NCI-H2171 treated with DMSO at 0.1 percent for 48 hours (cell line): ENCODE results near the gene MS4A4E.
"Not testable (repeated sequence)": the region's sequence is repeated elsewhere in the genome, so short reads cannot be mapped to it uniquely, and the experiment has no call there.

Source experiments
- DNase-seq: peaks from one replicate; lab custom pipeline; 2025; lab: John Stamatoyannopoulos, UW

Gene MS4A4E

GRCh38 chr11:60175860-60176275 lies 67.1 kb downstream of the MS4A4E start:
- no peak for DNase-seq

- DNase-seq = no peak
These were observed 70.9 kb downstream of the MS4A4E start for GRCh38 chr11:60172011-60172410.

GRCh38 chr11:60170566-60170965 lies 72.4 kb downstream of the MS4A4E start:
- no peak for DNase-seq

DNA sequence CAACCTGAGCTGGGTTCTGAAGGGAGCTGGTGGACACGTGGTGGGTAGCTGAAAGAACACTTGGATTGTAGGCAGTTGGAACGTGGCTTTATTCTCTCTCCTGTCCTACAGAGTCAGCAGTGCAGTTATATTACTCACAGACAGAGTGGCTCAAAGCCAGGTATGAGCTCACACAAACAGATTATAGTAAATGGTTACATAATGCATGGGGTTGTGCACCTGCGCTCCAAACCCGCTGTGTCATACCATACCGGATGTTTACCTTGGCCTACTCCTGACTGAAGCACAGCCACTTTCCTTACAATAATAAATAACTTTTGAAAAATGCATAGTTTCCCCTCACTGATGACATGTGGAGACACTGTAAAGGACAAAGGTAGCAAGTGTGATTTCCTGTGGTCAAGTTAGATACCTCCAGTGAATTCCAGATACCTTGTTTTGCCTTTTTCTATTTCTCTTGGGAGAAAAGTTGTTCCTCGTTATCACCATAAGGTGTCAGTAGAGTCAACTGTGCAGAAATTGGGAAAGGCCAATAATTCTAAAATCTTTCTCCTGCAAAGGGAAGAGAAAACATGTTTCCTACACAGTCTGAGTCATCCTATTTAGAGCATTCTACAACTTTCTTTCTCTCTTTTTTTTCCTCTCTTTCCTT lies 73.5 kb downstream of the MS4A4E start:
- DNase-seq = no peak

DNA sequence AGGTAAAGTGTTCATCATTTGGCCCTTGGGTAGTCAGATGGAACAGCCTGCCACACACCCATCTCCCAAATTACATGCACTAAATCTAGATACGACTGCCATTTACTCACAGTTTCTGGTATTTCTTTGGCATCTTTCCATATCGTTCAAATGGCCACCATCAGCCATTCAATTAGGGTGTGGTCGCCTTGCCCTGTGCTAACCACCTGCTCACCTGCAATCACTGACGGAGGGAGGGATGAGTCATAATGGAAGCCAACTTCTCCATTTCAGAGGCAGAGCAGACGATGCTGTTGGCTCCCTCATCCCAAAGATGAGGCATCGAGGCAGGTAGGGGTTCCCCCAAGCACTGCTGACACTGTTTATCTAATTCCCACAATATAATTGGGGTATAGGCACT lies 74.6 kb downstream of the MS4A4E start:
- no peak for DNase-seq

DNA sequence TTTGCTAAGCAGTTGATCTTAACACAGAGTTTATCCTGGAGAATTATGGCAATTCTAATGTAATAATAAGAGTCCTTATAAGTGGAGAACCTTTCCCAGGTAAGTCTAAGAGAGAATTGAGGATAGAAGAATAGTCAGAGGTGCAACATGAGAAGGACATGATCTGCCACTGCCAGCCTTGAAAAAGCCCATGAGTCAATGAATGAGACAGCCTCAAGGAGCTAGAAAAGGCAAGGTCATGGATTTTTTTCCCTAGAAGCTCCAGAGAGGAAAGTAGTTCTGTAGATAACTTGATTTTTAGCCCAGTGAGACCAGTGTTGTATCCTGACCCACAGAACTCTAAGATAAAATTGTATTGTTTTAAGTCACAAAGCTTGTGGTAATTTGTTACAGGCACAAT lies 77.0 kb downstream of the MS4A4E start:
- DNase-seq = no peak

GRCh38 chr11:60165538-60165937 lies 77.4 kb downstream of the MS4A4E start:
- no peak for DNase-seq

- no peak for DNase-seq
These were observed 78.3 kb downstream of the MS4A4E start for GRCh38 chr11:60164550-60165075.

- DNase-seq = no peak
These were observed 81.2 kb downstream of the MS4A4E start for GRCh38 chr11:60161766-60162165.

DNA sequence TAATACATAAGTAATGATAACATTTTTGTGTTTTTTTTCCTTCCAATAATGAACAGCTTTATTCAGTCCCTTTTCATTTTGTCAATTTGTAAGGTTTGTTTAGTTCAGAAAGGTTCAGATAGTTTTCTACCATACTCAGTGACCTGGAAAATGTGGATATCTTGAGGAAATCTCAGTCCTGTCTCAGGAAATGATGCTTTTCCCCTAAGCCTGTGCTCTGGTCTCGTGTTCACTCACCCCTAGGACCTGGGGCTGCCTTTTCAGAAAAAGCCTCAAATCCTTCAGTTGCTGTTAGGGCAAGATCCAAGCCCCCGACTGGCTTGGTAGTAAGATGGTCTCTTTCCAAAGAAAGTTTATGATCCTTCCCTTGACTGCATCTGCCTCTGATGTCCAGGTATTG lies 81.8 kb downstream of the MS4A4E start:
- no peak for DNase-seq

- no peak for DNase-seq
These were observed 83.1 kb downstream of the MS4A4E start for GRCh38 chr11:60159868-60160267.

DNA sequence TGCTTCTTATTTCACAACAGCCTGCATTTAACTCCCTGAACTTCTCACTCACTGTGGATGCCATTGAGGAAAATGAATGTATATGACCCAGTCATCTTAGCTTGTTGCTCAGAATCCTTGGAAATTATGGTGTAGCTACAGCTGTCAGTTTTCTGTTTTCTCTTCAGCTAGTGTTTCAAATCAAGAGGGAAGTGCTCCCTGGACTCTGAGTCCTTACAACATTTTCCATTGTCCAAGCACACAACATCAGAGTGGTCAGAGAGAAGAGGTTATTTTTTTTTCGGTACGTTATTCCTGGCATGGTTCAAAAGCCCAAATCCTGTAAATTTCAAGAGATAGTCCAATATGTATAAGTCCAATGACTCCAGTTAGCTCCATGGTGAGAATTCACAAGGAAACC lies 83.7 kb downstream of the MS4A4E start:
- no peak for DNase-seq

DNA sequence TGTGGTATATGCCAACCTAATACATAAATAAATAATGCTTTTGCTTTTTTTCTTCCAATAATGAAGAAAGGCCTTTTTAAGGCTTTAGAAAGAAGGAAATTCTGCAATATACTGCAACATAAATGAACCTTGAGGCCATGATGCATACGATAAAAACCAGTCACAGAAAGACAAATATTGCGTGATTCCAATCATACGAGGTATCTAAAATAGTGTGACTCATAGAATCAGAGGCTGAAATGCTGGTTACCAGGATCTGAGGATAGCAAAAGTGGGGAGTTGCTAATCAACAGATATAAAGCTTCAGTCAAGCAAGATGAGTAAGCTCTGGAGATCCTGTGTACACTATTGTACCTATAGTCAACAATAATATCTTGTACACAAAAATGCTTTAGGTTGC lies 84.3 kb downstream of the MS4A4E start:
- no peak for DNase-seq

GRCh38 chr11:60155931-60156330 lies 87.0 kb downstream of the MS4A4E start:
- DNase-seq = no peak

- DNase-seq = not testable (repeated sequence)
These were observed 90.2 kb downstream of the MS4A4E start for GRCh38 chr11:60152727-60153126.

- no peak for DNase-seq
These were observed 92.7 kb downstream of the MS4A4E start for GRCh38 chr11:60150279-60150678.
